MG63 (cell line): ENCODE results near the gene AGAP3. TPM values are rescaled to one million over a fixed set of nuclear protein-coding genes. Genes with fewer than 3 reads are reported as not detected.

Experiments
- DNase-seq: peaks from one replicate; pipeline ENCODE4 v3.0.0-alpha.2; 2020
- H3K27me3 ChIP-seq: fragments of 250-450 bp; sonication (Bioruptor Pico); 2 replicates; pipeline ENCODE4 v1.5.1; 2020; ENCODE audit warnings: mild to moderate bottlenecking, moderate library complexity
- H3K36me3 ChIP-seq: fragments of 250-450 bp; sonication (Bioruptor Pico); 2 replicates; pipeline ENCODE4 v1.5.1; 2020; ENCODE audit warnings: mild to moderate bottlenecking, moderate library complexity
- H3K4me3 ChIP-seq: fragments of 250-450 bp; sonication (Bioruptor Pico); 2 replicates; pipeline ENCODE4 v1.5.1; 2020; ENCODE audit warnings: mild to moderate bottlenecking, moderate library complexity
- H3K9me3 ChIP-seq: fragments of 250-450 bp; sonication (Bioruptor Pico); 2 replicates; pipeline ENCODE4 v1.5.1; 2020; ENCODE audit warnings: mild to moderate bottlenecking, moderate library complexity
- total RNA-seq: library from RNA; depleted of rRNA; stranded (reverse); fragments of >200 nt; shearing (Covaris generic); gene quantifications from 2 replicates; pipeline ENCODE4 v1.2.3, GENCODE V29; 2014; ENCODE audit warnings: low replicate concordance

Gene AGAP3
- total RNA-seq, 1 experiment from 2014 or later = 35.1 TPM

DNA sequence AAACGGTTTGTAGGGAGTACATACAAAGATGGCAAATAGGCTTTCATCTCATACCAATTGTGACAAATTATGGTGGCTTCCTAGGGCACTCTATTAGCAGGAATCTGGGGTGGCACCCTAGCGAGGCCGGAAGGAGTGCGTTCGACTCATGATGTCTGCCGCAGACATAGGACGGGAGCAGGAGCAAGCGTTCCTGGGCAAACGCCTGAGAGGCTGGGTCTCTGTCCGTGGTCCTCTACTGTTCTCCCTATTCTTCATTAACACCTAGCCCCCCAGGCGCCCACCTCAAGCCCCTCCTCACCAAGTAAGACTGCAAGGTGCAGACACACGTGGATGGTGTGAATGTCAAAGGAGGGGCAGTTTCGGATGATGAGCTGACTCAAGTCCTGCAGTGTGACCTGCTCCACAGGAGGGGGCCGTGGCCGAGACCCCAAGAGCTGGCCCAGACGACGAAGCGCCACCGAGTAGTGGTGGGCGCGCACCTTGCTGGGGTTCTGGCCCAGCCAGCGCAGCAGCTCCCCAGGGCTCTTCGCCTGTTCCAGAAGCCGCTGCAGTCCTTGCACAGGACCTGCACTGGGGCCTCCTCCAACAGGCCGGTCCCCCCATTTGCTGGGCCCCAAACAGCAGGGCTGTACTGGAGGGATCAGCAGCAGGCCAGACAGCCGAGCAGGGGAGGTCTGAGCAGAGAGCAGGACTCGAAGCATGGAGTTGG lies 6.9 kb upstream of the AGAP3 start:
- Histone ChIP-seq H3K4me3 (peak overlapping the region; percentile 89), H3K27me3 (no peaks in the 10 kb centered on the region), H3K9me3 (no peaks in the 10 kb centered on the region), H3K36me3 (peaks cover 11% of the 10 kb centered on the region)
- DNase-seq = no peak

DNA sequence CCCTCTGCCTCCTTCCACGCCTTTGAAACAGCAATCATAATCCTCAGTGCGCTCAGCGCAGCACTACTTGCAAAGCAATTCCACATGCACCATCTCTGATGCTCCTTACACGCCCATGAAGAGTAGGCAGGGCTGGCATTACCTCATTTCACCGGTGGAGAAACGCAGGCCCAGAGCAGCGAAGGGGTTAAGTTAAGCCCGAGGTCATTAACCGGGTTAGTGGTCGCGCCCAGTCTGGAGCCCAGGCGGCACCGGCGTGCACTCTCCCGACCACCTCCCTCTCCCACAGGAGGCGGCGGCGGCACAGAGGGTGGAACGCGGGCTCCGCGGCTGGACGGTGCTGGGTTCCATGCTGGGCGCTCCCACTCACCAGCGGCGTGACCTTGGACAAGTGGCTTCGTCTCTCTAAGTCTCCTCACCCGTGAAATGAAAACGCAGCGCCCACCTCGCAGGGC lies 6.2 kb upstream of the AGAP3 start:
- no peaks in the 10 kb centered on the region for H3K9me3 ChIP-seq
- no peaks in the 10 kb centered on the region for H3K27me3 ChIP-seq
- no peak for DNase-seq
- H3K36me3 ChIP-seq = peaks cover 11% of the 10 kb centered on the region
- peak overlapping the region; percentile 89 for H3K4me3 ChIP-seq

DNA sequence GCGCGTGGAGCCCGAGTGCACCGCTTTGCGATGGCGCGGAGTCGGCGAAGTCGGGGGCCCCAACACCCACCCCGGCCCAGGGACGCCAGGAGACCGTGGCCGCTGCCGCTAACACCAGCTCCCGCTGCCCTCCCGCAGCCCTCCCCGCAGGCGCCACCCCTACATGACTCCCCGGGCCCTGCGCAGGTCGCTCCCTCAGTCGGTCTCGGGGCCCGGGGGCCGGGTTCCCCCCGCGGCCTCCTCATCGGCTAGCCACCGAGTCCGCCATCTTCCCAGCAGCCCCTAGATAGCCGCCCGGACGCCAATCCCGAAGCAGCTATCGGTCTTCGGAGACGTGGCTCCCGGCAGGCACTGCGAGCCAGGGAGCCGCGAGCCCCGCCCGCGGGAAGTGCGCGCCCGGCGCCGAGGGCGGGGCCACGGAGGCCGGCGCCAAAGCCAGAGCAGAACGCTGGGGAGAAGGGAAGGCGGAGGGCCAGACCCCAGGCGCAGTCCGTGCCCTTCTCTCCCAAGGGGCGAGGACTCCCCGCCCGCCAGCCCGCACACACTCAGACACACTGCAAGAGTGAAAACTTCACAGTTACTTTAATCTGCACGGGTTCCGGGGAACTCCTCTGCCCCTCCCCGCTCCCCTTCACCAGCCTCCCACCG lies 5.6 kb upstream of the AGAP3 start, which contains the start of gene FASTK:
Gene FASTK, minus strand, starts transcription at position 288 of the 648 bp plus-strand sequence. Its CDS starts 43 bp downstream, at position 245.
- Histone ChIP-seq H3K4me3 (peak within 1 kb of the TSS; percentile 89), H3K36me3 (peaks cover 11% of the 10 kb centered on the region), H3K27me3 (no peaks in the 10 kb centered on the region), H3K9me3 (no peaks in the 10 kb centered on the region)
- DNase-seq = peak; percentile 87

DNA sequence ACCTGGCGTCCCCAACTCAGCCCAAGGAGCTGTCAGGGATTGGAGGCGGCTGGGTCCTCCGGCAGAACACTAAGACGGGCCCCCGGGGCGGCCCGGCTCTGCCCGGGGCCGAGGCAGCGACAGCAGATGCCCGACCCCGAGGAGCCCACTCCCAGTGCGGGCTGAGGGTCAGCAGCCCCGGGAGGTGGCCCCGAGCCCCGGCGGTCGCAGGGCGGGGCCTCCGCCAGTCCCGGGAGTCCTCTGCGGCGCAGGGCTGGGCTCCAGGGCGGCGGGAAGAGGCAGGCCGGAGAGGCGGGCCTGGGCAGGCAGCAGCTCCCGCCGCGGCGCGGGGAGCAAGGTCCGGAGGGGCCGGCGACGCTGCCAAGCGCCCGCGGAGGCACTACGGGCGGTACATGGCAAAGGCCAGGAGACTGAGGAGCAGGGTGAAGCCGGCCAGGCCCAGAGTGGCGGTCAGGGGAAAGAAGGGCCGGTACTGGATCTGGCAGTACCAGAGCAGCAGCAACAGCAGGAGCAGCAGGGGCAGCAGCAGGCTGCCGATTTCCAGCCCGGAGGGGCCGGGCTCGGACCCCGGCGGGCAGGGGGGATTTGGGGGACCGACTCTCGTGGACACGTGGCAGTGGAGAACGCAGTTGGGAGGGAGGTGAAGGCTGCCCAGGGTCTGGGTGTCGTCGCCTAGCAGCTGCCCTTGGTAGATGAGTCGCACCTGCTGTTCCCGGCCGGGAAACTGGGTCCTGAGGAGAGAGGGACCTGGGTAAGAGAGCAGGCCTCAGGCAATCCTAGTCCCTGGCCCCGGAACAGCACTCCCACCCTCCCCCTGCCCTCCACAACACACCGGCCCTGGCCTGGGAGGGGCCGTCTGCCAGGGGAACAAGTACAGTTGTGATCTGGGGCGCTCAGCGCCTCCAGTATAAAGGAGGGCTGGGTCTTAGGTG lies 4.8 kb upstream of the AGAP3 start:
- H3K36me3 ChIP-seq = peaks cover 11% of the 10 kb centered on the region
- no peaks in the 10 kb centered on the region for H3K9me3 ChIP-seq
- peak overlapping the region; percentile 89 for H3K4me3 ChIP-seq
- no peaks in the 10 kb centered on the region for H3K27me3 ChIP-seq
- peak; percentile 53 for DNase-seq

DNA sequence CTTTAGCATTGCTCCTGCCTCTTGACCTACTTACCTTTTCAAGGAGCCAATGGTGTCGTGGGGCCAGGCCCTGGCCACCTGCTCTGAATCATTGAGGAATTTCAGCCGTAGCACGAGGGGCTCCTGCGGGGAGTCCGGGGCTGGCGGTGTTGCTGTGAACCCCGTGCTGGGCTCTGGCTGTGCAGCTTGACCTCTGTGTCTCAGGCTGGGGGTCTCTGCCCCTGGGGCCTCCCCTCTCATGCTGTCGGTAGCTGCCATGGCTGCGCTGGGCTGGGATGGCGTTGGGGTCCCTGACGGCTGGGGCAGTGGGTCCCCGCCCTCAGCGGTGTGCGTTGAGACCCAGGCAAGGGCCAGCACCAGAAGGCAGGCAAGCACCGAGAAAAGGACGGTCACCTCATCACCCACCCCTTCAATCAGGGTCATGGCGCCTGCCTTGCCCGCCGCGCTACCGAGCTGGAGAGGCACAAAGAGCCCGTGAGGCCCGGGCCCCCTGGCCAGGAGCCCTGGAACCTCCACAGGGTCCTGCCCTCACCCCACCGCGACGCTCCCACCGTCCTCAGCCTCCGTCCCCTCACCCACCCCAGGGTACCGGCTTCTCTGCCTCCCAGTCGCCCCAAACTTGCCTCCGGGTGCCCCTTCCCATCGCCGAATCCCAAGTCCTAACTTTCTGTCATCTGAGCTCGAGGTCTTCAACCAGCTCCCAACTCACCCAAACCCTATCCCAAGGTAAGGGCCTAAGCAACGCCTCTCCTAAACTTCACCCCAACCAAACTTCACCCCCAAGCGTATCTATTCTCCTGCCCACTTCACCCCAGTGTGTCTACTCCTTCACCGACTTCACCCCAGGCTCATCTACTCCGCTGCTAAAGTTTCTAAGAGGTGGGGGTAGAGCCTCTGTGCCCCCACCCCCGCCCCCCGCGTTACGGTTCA lies 3.9 kb upstream of the AGAP3 start:
- no peaks in the 10 kb centered on the region for H3K27me3 ChIP-seq
- DNase-seq = no peak
- no peaks in the 10 kb centered on the region for H3K9me3 ChIP-seq

DNA sequence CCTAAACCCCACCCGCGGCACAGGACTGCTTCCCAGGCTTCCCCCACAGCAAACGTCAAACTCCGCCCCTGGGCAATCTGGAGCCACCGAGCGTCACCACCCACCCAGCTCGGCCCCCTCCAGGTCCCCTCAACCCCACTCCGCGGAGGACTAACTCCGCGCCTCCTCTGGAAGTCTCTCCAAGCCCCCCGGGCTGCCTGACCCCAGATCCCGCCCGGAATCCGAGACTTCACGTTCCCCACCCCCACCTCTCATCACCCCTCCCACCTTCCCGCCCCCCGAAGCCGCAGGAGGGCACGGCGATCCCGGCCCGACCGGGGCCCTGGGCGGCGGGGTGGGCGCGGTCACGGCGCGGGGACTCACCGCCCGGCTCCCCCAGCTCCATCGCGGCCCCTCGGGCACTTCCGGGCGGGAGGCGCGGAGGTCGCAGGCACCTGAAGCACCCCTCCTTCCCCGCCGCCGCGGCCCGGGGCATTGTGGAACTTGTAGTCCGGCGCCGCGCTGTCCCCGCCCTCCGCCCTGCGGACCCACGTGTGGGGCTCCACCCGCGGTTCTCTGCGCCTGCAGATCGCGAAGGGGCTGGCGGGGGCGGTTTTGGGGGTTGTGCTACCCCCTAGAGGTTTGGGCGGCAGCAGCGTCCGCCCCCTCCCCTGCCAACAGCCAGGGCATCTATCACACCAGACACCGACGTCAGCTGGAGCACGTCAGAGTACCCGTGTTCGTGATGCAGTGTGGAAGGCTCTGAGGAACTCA lies 3.0 kb upstream of the AGAP3 start, which contains the start of gene TMUB1:
Gene TMUB1, minus strand, starts transcription at position 423 of the 753 bp plus-strand sequence. CDS start 930 bp downstream, outside the sequence.
- Histone ChIP-seq H3K27me3 (no peaks in the 10 kb centered on the region), H3K4me3 (peak within 1 kb of the TSS; percentile 89), H3K36me3 (peaks cover 11% of the 10 kb centered on the region), H3K9me3 (no peaks in the 10 kb centered on the region)
- DNase-seq = peak; percentile 70

More for the DNA sequence above, 3.9 kb upstream of the AGAP3 start:
- Histone ChIP-seq H3K4me3 (peak overlapping the region; percentile 89), H3K36me3 (peaks cover 11% of the 10 kb centered on the region)

DNA sequence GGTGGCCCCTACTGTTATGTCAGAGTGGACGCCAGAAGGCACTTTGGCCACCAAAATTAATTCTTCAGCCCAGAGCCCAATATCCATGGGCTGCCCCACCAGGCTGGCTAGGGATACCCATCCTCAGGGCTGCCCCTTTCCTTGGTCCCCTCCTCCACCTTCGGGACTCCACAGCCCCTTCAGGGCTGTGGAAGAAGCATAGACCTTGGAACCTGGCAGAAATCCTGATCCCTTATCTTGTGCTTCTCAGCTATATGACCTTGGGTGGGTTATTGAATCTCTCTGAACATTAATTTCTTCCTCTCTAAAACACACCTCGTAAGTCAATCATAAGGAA lies 2.5 kb upstream of the AGAP3 start:
- no peak for DNase-seq
- Histone ChIP-seq H3K4me3 (peak overlapping the region; percentile 89), H3K9me3 (no peaks in the 10 kb centered on the region), H3K36me3 (peaks cover 12% of the 10 kb centered on the region), H3K27me3 (no peaks in the 10 kb centered on the region)

DNA sequence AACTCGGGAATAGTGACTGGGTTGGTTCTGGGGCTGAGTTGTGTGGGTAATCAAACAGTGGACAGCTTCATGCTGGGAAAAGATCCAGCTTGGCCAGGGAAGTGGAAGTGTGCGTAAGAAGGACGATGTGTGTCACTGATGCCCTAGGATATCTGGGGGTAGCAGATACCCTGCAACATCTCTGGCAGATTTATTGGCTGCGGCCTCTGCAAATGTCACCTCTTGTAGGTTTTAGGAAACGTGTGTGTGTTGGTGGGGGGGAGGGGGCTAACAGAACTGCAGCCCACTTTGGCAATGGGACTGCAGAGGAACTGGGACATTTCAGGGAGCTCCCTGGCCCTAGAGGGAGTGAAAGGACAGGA lies 965 bp upstream of the AGAP3 start:
- DNase-seq = no peak
- no peaks in the 10 kb centered on the region for H3K9me3 ChIP-seq
- H3K27me3 ChIP-seq = no peaks in the 10 kb centered on the region
- peaks cover 12% of the 10 kb centered on the region for H3K36me3 ChIP-seq
- peak overlapping the region; percentile 52 for H3K4me3 ChIP-seq

DNA sequence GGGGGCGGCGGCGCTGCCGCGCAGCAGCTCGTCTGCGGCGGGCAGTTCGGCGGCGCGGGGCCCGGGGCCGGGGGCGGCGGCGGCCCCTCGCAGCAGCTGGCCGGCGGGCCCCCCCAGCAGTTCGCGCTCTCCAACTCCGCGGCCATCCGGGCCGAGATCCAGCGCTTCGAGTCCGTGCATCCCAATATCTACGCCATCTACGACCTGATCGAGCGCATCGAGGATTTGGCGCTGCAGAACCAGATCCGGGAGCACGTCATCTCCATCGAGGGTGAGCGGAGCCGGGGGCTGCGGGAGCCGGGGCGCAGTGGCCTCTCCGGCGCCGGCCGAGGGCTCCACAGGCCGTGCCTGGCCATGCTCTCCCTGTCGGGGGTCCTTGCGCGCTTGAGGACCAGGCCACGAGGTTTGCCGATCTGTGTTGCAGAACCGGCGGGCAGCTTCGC lies 548 bp downstream of the AGAP3 start:
- Histone ChIP-seq H3K27me3 (no peaks in the 10 kb centered on the region), H3K4me3 (peak overlapping the region; percentile 73), H3K9me3 (no peaks in the 10 kb centered on the region), H3K36me3 (peaks cover 9% of the 10 kb centered on the region)
- peak; percentile 11 for DNase-seq

DNA sequence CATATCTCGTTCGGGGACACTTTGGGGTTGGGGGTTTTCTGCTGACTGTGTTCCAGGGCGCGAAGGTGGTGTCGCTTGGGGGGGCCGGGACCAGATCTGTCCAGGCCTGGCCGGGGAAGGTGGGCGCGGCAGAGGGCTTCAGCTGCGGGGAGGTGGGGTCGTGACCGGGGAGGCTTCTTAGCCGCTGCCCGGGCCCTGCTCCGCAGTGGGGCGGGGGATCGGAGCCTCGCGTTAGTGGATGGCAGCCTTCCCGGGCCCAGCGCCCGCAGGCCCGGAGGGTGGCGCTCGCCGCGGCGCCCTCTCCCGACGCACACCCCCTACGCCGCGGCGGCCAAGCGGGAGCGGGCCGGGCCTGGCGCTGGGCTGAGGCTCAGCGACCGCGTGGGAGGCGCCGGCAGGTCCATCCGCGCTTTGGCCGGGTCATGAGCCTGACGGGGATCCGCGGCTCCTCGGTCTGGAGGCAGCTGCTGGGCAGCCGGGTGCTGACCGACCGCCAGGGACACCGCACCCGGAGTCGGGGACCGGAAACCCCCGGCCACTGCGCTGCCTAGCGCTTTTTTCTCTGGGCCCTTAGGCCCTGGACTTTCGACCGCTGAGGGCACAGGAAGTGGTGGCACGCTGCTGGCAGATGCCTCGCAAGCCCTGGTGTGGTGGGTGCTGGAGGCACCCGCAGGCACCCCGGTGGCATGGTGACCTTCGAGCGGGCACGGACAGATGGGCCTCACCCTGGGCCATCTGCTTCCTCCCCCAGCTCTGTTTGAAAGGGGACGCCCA lies 1.2 kb downstream of the AGAP3 start:
- Histone ChIP-seq H3K9me3 (no peaks in the 10 kb centered on the region), H3K36me3 (peaks cover 8% of the 10 kb centered on the region), H3K27me3 (no peaks in the 10 kb centered on the region), H3K4me3 (peak overlapping the region; percentile 73)
- peak; percentile 43 for DNase-seq

DNA sequence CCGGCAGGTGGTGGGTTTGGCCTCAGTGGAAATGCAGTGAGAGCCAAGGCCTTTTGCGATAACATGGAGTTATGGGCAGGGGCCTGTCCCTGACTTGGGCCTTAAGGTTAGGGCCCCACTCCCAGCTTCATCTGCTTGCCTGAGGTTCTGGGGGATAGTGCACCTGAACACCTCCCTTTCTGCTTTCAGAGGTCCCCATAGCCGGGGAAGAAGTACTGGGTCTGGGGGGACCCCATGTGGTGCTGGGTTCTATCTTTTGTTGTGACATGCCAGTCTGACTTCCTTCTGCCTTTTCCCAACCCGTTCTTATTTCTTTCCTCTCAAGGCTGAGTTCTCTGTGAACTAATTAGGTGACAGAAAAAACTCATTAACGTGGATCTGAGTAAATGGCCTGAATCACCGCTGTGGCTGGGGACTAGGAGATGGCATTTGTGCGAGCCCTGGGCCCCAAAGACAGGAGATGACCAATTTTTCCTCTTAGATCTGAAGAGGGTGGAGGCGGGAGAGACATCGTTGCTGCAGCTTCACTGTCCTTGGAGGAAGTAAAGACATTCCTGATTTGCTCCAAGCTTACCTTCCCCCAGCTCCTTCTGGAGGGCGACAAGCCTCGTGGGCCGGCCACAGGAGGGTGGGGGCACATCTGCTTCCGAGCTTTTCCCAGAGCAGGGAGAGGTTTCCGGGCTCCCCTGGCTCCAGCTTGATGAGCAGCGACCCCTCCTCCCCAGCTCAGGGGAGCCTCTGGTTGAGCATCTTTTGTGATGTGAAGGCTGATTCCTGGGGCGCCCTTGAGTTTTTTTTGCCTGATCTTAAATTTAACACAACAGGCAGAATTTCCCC lies 2.0 kb downstream of the AGAP3 start:
- DNase-seq = no peak
- no peaks in the 10 kb centered on the region for H3K9me3 ChIP-seq

DNA sequence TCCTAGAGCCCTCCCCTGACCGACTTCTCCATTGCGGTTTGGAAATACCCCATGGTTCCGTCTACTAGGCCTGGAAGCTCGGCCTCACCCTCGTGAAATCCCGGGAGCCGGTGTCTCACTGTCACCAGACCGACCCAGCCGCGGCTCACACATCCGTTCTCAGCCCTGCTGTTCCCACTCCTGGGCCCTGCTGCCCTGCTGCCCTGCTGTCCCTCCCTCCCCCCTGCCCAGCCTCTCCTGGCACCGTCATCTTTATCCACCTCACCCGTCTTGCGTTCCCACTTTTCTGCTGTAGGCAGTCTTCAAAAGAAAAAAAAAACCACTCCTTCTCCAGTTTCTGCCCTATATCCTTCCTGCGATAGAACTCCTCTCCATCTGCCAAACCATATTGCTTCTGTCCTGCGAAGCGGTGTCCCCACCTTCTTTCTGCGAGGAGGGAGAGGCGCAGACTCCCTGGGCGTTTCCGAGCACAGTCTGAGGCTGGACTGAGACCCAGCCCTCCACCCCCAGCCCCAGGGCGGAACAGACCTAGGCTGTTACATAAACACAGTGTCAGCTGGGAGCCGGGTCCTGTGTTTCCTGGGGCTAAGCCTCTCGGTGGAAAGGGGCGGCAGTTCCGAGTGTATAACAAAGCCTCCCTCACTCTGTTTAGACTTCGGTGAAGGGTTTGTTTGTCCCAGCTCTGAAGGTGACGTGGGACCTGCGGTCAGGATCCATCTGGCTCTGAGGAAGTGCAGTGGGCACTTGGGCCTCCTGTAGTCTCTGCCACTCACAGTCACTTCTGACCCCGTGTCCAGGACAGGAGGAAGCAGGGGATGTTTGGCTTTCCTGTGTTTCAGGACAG lies 2.8 kb downstream of the AGAP3 start:
- no peaks in the 10 kb centered on the region for H3K27me3 ChIP-seq
- H3K4me3 ChIP-seq = peak overlapping the region; percentile 73
- DNase-seq = peak; percentile 48
- H3K36me3 ChIP-seq = peaks cover 8% of the 10 kb centered on the region
- no peaks in the 10 kb centered on the region for H3K9me3 ChIP-seq

More for the DNA sequence above, 2.0 kb downstream of the AGAP3 start:
- H3K4me3 ChIP-seq = peak overlapping the region; percentile 73
- H3K36me3 ChIP-seq = peaks cover 8% of the 10 kb centered on the region
- H3K27me3 ChIP-seq = no peaks in the 10 kb centered on the region
